GM19468 (cell line): ENCODE data around the gene SLCO4A1.
"Not testable (repeated sequence)": the region's sequence is repeated elsewhere in the genome, so short reads cannot be mapped to it uniquely, and the experiment has no call there.

Experiments used
- ATAC-seq: cut with Tn5 transposase; IDR thresholded peaks from one replicate; pipeline ENCODE4 v1.9.1; 2021; ENCODE audit warnings: mild to moderate bottlenecking, moderate library complexity, moderate number of reproducible peaks; ENCODE audit not compliant: unreplicated experiment; ENCODE audit errors: extremely low read depth

The SLCO4A1 gene

GRCh38 chr20:62676976-62677375 is 34.7 kb downstream of the SLCO4A1 start:
- no peak for ATAC-seq

- ATAC-seq: no peak
Observed at GRCh38 chr20:62677678-62678077, 35.4 kb downstream of the SLCO4A1 start.

GRCh38 chr20:62678553-62678952 is 36.2 kb downstream of the SLCO4A1 start:
- ATAC-seq: no peak

- no peak for ATAC-seq
Observed at GRCh38 chr20:62679978-62680589, 37.8 kb downstream of the SLCO4A1 start.

GRCh38 chr20:62682912-62683517 is 40.7 kb downstream of the SLCO4A1 start:
- ATAC-seq: no peak

- not testable (repeated sequence) for ATAC-seq
Observed at GRCh38 chr20:62683660-62684322, 41.5 kb downstream of the SLCO4A1 start.

- no peak for ATAC-seq
Observed at GRCh38 chr20:62684981-62685380, 42.7 kb downstream of the SLCO4A1 start.

- ATAC-seq: no peak
Observed at GRCh38 chr20:62685781-62686555, 43.7 kb downstream of the SLCO4A1 start.

GRCh38 chr20:62686869-62687830 is 44.8 kb downstream of the SLCO4A1 start:
- no peak for ATAC-seq

GRCh38 chr20:62688083-62688482 is 45.8 kb downstream of the SLCO4A1 start:
- no peak for ATAC-seq

- no peak for ATAC-seq
Observed at GRCh38 chr20:62688855-62689460, 46.7 kb downstream of the SLCO4A1 start.

- ATAC-seq: no peak
Observed at GRCh38 chr20:62689861-62690260, 47.6 kb downstream of the SLCO4A1 start.

- no peak for ATAC-seq
Observed at GRCh38 chr20:62690261-62690820, 48.0 kb downstream of the SLCO4A1 start.

- no peak for ATAC-seq
Observed at GRCh38 chr20:62691487-62691886, 49.2 kb downstream of the SLCO4A1 start.

- ATAC-seq: no peak
Observed at GRCh38 chr20:62692176-62692575, 49.9 kb downstream of the SLCO4A1 start.

- no peak for ATAC-seq
Observed at GRCh38 chr20:62692801-62693523, 50.7 kb downstream of the SLCO4A1 start.

GRCh38 chr20:62693524-62693922 is 51.2 kb downstream of the SLCO4A1 start:
- no peak for ATAC-seq

- no peak for ATAC-seq
Observed at GRCh38 chr20:62694106-62694505, 51.8 kb downstream of the SLCO4A1 start.
